Diencephalon (tissue), 1 donor: ENCODE results near the gene TBRG1. TPM values are rescaled to one million over a fixed set of nuclear protein-coding genes. Genes with fewer than 3 reads are reported as not detected.

Experiments used
- small RNA-seq: library from RNA; depleted of rRNA; stranded (forward); fragments of <200 nt; gene quantifications from one replicate; pipeline ENCODE3, GENCODE V24; 2014
- total RNA-seq: library from RNA; depleted of rRNA; stranded (reverse); fragments of >200 nt; gene quantifications from one replicate; pipeline ENCODE4 v1.2.3, GENCODE V29; 2014

TBRG1 gene, protein sequence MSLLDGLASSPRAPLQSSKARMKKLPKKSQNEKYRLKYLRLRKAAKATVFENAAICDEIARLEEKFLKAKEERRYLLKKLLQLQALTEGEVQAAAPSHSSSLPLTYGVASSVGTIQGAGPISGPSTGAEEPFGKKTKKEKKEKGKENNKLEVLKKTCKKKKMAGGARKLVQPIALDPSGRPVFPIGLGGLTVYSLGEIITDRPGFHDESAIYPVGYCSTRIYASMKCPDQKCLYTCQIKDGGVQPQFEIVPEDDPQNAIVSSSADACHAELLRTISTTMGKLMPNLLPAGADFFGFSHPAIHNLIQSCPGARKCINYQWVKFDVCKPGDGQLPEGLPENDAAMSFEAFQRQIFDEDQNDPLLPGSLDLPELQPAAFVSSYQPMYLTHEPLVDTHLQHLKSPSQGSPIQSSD
- total RNA-seq, result 51.0 TPM

DNA sequence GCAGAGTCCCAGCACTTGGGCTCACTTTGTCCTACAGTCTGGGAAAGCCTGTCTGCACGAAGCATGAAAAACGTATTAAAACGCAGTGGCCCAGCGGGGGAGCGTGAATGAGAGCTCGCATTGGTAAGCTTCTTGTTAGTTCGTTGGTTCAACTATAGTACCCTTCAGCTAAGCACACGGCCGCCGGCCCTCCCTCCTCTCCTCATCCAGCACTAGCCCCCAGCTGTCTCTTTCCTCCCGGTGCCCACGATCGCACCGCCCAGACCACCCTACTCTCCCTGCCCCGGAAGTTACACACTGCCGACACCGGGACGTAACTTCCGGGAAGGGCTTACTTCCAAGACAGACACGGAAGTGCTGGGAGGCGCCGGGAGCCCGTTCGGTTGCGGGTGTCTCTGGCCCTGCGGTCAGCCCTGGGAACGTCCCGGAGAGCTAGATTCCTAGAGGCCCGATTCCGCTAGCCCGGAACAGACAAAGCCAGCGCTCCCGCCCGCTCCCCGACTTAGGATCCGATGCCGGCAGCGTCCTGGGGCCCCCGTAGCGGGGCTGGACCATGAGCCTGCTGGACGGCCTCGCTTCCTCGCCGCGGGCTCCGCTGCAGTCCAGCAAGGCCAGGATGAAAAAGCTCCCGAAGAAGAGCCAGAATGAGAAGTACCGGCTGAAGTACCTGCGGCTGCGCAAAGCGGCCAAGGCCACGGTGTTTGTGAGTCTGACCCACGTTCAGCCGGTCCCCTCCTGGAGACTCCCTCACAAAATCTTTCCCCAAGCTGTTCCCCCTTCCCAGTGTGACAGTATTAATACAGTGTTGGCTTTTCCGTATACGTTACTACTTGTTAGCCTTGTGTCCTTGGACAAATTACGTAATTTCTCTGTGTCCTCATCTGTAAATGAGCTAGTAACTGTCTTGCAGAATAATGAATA lies at the start of gene TBRG1:
TBRG1 (plus strand) TSS at position 334 of the 921 bp plus-strand sequence; CDS start at position 554, 220 bp downstream.

DNA sequence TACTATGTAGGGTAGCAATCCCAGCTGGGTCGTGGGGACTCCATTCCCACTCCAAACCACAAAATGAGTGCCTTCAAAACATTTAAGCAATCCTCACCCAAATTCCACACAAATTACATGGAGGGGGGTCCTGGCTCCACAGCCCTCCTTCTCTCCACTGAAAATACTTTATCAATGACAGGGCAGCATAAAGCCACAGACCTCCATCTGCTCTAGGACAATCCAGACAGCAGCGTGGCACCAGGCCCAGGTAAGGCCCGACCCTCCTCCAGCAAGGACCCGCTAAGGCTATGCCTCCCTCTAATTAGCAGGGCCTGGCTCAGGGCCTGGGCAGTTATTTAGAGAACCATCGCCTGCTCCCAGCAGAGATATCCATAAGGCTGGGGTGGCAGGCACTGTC lies 11.6 kb upstream of the TBRG1 start, which contains the start of gene PANX3:
PANX3 (plus strand) TSS at position 365 of the 400 bp plus-strand sequence. CDS start 129 bp downstream, outside the sequence.

DNA sequence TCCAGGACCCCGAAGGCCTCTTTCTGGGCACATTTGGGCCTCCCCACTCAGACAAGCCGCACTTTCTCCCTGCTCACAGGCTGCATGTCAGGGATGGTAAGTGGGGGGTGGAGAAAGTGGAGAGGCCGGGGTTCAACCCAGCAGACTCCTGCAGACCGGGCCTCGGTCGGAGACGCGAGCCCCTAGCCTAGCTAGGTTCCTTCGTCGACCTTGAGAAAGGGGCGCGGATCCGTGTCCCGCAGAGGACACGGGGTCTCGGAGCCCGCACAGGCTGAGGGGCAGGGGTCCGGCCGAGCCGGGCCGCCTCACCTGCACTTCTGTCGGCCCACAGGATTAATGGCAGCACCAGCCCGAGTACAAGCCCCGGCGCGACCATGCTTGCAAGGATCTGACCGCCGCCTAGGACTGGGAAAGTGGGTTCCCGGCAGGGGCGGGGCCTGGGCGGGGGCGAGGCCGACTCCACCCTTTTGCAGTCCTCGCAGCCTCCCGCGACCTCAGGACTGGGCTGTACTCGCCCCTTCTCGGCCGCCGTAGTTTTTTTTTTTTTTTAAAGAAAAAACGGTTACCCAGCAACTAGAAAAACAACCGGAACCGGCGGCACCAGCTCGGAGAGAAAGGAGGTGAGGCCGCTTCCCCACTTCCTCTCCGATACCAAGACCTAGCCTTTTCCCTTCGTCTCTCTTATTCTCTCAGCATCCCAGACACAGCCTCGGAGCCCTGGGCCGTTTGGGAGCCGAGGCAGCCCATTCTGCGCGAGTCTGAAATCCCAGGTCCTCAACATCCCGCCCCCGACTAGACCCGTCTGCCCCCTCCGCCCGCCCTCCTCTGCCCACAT lies 50.9 kb downstream of the TBRG1 start, which contains the start of the genes SIAE and SPA17:
SIAE (minus strand) TSS at position 407 of the 835 bp plus-strand sequence; CDS start at position 376, 31 bp downstream.
SPA17 (plus strand) TSS at position 572 of the 835 bp plus-strand sequence. CDS start 1,361 bp downstream, outside the sequence.

Small RNA genes lying within 50 kb of the gene (small RNA-seq; reads per million reads assigned to genes)
- not detected for gene RNA5SP352

Other genes starting within 250 kb of the TBRG1 start
- gene OR8B2, start 238.4 kb upstream of the TBRG1 start, total RNA-seq, result not detected
- not detected for gene OR8B3, start 223.8 kb upstream of the TBRG1 start, total RNA-seq
- not detected for gene OR8B4, start 198.0 kb upstream of the TBRG1 start, total RNA-seq
- not detected for gene OR8B8, start 177.2 kb upstream of the TBRG1 start, total RNA-seq
- gene OR8B12, start 79.2 kb upstream of the TBRG1 start, total RNA-seq, result not detected
- gene OR8A1, start 52.9 kb upstream of the TBRG1 start, total RNA-seq, result 0.23 TPM
- not detected for gene PANX3, start 11.4 kb upstream of the TBRG1 start, total RNA-seq
- 22.6 TPM for gene SIAE, start 50.9 kb downstream of the TBRG1 start, total RNA-seq
- 16.4 TPM for gene SPA17, start 51.0 kb downstream of the TBRG1 start, total RNA-seq
- 3.7 TPM for gene NRGN, start 117.1 kb downstream of the TBRG1 start, total RNA-seq
- not detected for gene VSIG2, start 129.4 kb downstream of the TBRG1 start, total RNA-seq
- 8.3 TPM for gene ESAM, start 139.4 kb downstream of the TBRG1 start, total RNA-seq
- gene MSANTD2, start 177.5 kb downstream of the TBRG1 start, total RNA-seq, result 21.5 TPM
- gene ROBO3, start 242.6 kb downstream of the TBRG1 start, total RNA-seq, result 15.5 TPM